ENCODE results near the gene SRA1.

DNA sequence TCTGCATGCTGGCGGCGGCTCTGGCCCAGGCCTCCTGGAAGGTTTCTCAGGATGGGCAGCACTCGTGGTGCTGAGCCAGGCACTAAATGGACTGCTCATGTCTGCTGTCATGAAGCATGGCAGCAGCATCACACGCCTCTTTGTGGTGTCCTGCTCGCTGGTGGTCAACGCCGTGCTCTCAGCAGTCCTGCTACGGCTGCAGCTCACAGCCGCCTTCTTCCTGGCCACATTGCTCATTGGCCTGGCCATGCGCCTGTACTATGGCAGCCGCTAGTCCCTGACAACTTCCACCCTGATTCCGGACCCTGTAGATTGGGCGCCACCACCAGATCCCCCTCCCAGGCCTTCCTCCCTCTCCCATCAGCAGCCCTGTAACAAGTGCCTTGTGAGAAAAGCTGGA is 10.6 kb upstream of the SRA1 start:
- TF ChIP-seq, protein P1, sequence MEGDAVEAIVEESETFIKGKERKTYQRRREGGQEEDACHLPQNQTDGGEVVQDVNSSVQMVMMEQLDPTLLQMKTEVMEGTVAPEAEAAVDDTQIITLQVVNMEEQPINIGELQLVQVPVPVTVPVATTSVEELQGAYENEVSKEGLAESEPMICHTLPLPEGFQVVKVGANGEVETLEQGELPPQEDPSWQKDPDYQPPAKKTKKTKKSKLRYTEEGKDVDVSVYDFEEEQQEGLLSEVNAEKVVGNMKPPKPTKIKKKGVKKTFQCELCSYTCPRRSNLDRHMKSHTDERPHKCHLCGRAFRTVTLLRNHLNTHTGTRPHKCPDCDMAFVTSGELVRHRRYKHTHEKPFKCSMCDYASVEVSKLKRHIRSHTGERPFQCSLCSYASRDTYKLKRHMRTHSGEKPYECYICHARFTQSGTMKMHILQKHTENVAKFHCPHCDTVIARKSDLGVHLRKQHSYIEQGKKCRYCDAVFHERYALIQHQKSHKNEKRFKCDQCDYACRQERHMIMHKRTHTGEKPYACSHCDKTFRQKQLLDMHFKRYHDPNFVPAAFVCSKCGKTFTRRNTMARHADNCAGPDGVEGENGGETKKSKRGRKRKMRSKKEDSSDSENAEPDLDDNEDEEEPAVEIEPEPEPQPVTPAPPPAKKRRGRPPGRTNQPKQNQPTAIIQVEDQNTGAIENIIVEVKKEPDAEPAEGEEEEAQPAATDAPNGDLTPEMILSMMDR (conservative IDR thresholded peaks at IDR 0.05; ENCODE audit: low read length), result no peak
- TF ChIP-seq EZH2phosphoT487 (IDR thresholded peaks at IDR 0.05; ENCODE audit: borderline replicate concordance, low read depth, low read length), result no peak
